T-helper 2 cell (primary cell): Measurements from ENCODE around the gene FARSA.
"Not testable (repeated sequence)": the region's sequence is repeated elsewhere in the genome, so short reads cannot be mapped to it uniquely, and the experiment has no call there.

Source experiments
- DNase-seq, 5 experiments: peaks; one replicate each; pipeline versions ENCODE4 v3.0.0 to v3.0.0-alpha.2; 2012 to 2022

FARSA gene

GRCh38 chr19:12890299-12890786 is 43.2 kb downstream of the FARSA start:
- DNase-seq, result not testable (repeated sequence)

- DNase-seq, result no peak
Observed at GRCh38 chr19:12888006-12888603, 45.4 kb downstream of the FARSA start.

GRCh38 chr19:12886969-12887747 is 46.4 kb downstream of the FARSA start, which contains the start of gene KLF1:
Gene KLF1, minus strand, starts transcription at chr19:12887201. Its CDS starts 61 bp downstream, at chr19:12887140.
- no peak for DNase-seq

- DNase-seq, result no peak
Observed at GRCh38 chr19:12886651-12886968, 46.9 kb downstream of the FARSA start.

- DNase-seq, result no peak
Observed at GRCh38 chr19:12885749-12886650, 47.5 kb downstream of the FARSA start.

GRCh38 chr19:12884926-12885748 is 48.4 kb downstream of the FARSA start:
- peak; percentile 63 to 92 (median 84) for DNase-seq

GRCh38 chr19:12884627-12884925 is 48.9 kb downstream of the FARSA start:
- DNase-seq, result no peak

- no peak for DNase-seq
Observed at GRCh38 chr19:12884202-12884601, 49.3 kb downstream of the FARSA start.

- no peak for DNase-seq
Observed at GRCh38 chr19:12882589-12882988, 50.9 kb downstream of the FARSA start.

- peak; percentile 71 to 95 (median 83) for DNase-seq
Observed at GRCh38 chr19:12881172-12881808, 52.2 kb downstream of the FARSA start, which contains the start of gene DNASE2. Gene DNASE2, minus strand, starts transcription at chr19:12881449. Its CDS starts 74 bp downstream, at chr19:12881375.

GRCh38 chr19:12880551-12881171 is 52.9 kb downstream of the FARSA start:
- no peak for DNase-seq

GRCh38 chr19:12875086-12875485 is 58.4 kb downstream of the FARSA start:
- DNase-seq, result no peak

GRCh38 chr19:12873891-12874745 is 59.4 kb downstream of the FARSA start:
- DNase-seq, result no peak

- peak; percentile 35 to 77 (median 46) for DNase-seq
Observed at GRCh38 chr19:12872941-12873890, 60.3 kb downstream of the FARSA start.
